ENCODE measurements around the gene HIC1. TPM values are rescaled to one million over a fixed set of nuclear protein-coding genes. Genes with fewer than 3 reads are reported as not detected.

HIC1 gene
- total and polyA plus RNA-seq, 9 of the 15 experiments (the other 6 are each of a cell fraction or from before 2014, with no cell fraction given), result 0.01 to 2.5 (median 0.18) TPM

DNA sequence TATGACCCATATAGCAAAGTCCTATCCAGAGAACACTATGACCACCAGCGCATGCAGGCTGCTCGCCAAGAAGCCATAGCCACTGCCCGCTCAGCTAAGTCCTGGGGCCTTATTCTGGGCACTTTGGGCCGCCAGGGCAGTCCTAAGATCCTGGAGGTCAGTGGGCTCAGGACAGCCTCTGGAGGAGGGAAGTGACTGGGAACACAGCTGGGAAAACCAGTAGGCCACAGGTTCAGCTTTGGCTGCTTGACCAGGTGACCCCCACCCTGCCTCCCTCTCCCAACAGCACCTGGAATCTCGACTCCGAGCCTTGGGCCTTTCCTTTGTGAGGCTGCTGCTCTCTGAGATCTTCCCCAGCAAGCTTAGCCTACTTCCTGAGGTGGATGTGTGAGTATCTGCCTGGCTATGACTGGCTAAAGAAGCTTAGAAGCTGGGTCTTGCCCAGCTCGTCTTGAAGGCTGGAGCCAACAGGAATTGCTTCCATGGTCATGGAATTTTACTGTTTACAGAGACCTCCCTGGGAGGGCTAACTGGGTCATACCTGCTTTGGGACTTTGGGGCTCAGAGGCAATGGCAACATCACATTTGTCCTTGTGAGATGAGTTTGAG lies 14.6 kb upstream of the HIC1 start:
- no TSS peak for BruUV-seq (replicated peaks)
- Histone ChIP-seq H3K4me1 (replicated peaks in 1 of 2; ENCODE audit: control insufficient read depth in 2 of 2, insufficient read depth in 2 of 2, low read length in 2 of 2) (peaks cover 3 to 20% of the 10 kb centered on the region in 2 experiments; a peak in 4 of 5 replicates), H3K4me2 (ENCODE audit: insufficient read depth, low read length) (no peak overlapping the region), H3K27ac (ENCODE audit: extremely low read depth, low read depth, low read length) (no peak overlapping the region), H3K9me3 (replicated peaks; ENCODE audit: control insufficient read depth, insufficient read depth, low read depth, low read length) (no peaks in the 10 kb centered on the region), H3K79me2 (ENCODE audit: control insufficient read depth, insufficient read depth, low read length) (peaks cover 14% of the 10 kb centered on the region), H3K9me1 (ENCODE audit: control insufficient read depth, insufficient read depth, low read length) (no peaks in the 10 kb centered on the region), H3K27me3 (ENCODE audit: control insufficient read depth in 2 of 2, insufficient read depth in 2 of 2, low read length in 2 of 2) (no peaks in the 10 kb centered on the region), H4K20me1 (replicated peaks; ENCODE audit: control insufficient read depth, insufficient read depth, low read length) (no peaks in the 10 kb centered on the region), H2AFZ (ENCODE audit: low read depth, low read length) (no peak overlapping the region), H3K9ac (ENCODE audit: insufficient read depth in 1 of 2, low read depth in 2 of 2, low read length in 2 of 2) (no peak overlapping the region), H3K4me3 (no peak overlapping the region), H3K36me3 (ENCODE audit: control insufficient read depth, insufficient read depth, low read length) (peaks cover 44% of the 10 kb centered on the region; the same call in 2 of the 3 replicates)
- intact Hi-C loops (cut with micrococcal nuclease) (no loop called here), in situ Hi-C loops (cut with MboI) (no loop called here)
- no peak for ATAC-seq
- 85% methylated on average over 5 of the region's 7 CpGs for WGBS (ENCODE audit: insufficient coverage, low coverage, missing lambda C conversion rate)
- CTCF ChIA-PET (ENCODE audit: low intra/inter-chr PET ratio), result no interaction called here
- no peak for DNase-seq (ENCODE audit: extremely low read depth in 1 of 4, low spot score in 3 of 4)
- FAIRE-seq, result no peak
- POLR2A ChIA-PET, result interaction anchor here (1.1 kb wide), 1 partner anchor 8 kb away, joined by 3 read pairs; no protein-coding TSS in a partner anchor
- TF ChIP-seq RBM15 (IDR thresholded peaks at IDR 0.05; ENCODE audit: insufficient read depth, low read length) (no peak), CREBBP (IDR thresholded peaks at IDR 0.05; ENCODE audit: low read depth, low read length) (no peak), OTX1 (CRISPR knock-in tag; IDR thresholded peaks at IDR 0.05) (no peak), ZBTB17 (CRISPR knock-in tag; IDR thresholded peaks at IDR 0.05) (no peak), POLR3G (IDR thresholded peaks at IDR 0.05; ENCODE audit: extremely low read depth, insufficient read length, insufficient replicate concordance) (no peak), ZNF316 (IDR thresholded peaks at IDR 0.05) (no peak)
- TF ChIP-seq, protein P1, sequence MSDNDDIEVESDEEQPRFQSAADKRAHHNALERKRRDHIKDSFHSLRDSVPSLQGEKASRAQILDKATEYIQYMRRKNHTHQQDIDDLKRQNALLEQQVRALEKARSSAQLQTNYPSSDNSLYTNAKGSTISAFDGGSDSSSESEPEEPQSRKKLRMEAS (CRISPR knock-in tag; IDR thresholded peaks at IDR 0.05), result no peak
- TF ChIP-seq, protein P2, sequence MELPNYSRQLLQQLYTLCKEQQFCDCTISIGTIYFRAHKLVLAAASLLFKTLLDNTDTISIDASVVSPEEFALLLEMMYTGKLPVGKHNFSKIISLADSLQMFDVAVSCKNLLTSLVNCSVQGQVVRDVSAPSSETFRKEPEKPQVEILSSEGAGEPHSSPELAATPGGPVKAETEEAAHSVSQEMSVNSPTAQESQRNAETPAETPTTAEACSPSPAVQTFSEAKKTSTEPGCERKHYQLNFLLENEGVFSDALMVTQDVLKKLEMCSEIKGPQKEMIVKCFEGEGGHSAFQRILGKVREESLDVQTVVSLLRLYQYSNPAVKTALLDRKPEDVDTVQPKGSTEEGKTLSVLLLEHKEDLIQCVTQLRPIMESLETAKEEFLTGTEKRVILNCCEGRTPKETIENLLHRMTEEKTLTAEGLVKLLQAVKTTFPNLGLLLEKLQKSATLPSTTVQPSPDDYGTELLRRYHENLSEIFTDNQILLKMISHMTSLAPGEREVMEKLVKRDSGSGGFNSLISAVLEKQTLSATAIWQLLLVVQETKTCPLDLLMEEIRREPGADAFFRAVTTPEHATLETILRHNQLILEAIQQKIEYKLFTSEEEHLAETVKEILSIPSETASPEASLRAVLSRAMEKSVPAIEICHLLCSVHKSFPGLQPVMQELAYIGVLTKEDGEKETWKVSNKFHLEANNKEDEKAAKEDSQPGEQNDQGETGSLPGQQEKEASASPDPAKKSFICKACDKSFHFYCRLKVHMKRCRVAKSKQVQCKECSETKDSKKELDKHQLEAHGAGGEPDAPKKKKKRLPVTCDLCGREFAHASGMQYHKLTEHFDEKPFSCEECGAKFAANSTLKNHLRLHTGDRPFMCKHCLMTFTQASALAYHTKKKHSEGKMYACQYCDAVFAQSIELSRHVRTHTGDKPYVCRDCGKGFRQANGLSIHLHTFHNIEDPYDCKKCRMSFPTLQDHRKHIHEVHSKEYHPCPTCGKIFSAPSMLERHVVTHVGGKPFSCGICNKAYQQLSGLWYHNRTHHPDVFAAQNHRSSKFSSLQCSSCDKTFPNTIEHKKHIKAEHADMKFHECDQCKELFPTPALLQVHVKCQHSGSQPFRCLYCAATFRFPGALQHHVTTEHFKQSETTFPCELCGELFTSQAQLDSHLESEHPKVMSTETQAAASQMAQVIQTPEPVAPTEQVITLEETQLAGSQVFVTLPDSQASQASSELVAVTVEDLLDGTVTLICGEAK (IDR thresholded peaks at IDR 0.05), result no peak
- TF ChIP-seq, protein P2 (CRISPR knock-in tag; IDR thresholded peaks at IDR 0.05), result no peak
- TF ChIP-seq, protein P3, sequence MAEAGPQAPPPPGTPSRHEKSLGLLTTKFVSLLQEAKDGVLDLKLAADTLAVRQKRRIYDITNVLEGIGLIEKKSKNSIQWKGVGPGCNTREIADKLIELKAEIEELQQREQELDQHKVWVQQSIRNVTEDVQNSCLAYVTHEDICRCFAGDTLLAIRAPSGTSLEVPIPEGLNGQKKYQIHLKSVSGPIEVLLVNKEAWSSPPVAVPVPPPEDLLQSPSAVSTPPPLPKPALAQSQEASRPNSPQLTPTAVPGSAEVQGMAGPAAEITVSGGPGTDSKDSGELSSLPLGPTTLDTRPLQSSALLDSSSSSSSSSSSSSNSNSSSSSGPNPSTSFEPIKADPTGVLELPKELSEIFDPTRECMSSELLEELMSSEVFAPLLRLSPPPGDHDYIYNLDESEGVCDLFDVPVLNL (CRISPR knock-in tag; IDR thresholded peaks at IDR 0.05; ENCODE audit: low read depth), result no peak

Data from K562 (cell line).